Inflammatory macrophage treated with lipopolysaccharide for 1 hour (primary cell): ENCODE results near the gene MAGI1.
"Not testable (repeated sequence)": the region's sequence is repeated elsewhere in the genome, so short reads cannot be mapped to it uniquely, and the experiment has no call there.

Experiments
- DNase-seq, 2 donors: peaks; one replicate each; pipeline ENCODE4 v3.0.0-alpha.2; 2020 to 2022

MAGI1 gene

DNA sequence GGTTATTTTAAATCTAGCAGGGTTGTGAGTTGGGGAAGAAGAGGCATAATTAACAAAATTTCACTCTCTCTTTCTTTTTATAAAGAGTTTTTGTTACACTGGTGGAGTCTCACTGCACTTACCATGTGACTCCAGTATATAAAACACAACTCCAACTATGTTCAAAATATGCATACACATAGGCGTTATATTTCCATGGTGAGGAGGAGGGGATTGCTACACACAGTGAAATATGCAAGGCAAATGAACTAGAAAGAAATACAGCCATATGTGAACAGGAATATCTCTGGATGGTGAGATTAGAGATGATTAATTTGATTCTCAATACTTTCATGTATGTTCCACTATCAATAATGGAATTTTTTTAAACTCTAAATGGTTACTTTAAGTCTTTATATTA is 385.0 kb downstream of the MAGI1 start:
- DNase-seq, result no peak

DNA sequence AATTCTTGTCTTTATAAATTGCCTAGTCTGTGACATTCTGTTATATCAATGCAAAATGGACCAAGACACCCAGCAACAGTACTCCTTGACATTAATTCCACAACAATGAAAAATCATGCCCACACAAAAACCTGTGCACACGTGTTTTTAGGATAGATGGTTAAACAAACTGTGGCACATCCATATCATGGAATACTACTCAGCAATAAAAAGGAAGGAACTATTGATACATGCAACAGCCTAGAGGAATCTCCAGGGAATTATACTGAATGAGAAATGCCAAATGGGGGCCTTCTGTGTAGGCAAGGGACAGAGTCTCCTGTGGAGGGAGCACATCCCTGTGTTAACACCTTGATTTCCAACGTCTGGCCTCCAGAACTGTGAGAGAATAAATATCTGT is 388.5 kb downstream of the MAGI1 start:
- no peak for DNase-seq

DNA sequence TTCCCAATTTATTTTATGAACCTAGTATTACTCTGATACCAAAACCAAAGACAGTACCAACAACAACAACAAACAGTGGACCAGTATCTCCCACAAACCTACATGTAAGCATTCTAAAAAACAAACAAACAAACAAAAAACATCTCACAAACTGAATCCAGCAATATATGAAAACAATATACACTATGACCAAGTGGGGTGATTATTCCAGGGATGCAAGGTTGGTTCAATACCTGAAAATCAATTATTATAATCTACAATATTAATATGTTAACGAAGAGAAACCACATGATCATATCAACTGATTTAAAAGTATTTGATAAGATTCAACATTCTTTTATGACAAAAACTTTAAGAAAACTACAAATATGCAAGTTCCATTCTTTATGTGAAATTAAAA is 391.3 kb downstream of the MAGI1 start:
- no peak for DNase-seq

DNA sequence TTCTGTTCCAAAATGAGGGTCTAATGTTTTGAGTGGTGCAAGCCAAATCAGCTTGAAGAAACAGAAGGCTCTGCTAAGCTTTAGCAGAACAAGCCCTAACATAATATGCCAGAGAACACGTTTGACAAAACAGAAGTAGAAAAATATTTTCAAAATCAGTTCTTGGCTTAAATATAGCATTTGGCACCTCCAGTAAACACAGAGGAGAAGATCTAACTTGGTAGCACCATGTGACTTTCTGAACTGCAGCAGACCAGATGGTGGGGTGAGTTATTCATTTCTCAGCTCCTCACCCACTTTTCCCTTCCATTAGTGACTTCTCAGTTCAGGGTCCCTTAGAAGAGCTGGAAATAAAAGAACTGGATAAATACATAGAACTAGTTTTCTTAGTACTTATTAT is 395.8 kb downstream of the MAGI1 start:
- no peak for DNase-seq

DNA sequence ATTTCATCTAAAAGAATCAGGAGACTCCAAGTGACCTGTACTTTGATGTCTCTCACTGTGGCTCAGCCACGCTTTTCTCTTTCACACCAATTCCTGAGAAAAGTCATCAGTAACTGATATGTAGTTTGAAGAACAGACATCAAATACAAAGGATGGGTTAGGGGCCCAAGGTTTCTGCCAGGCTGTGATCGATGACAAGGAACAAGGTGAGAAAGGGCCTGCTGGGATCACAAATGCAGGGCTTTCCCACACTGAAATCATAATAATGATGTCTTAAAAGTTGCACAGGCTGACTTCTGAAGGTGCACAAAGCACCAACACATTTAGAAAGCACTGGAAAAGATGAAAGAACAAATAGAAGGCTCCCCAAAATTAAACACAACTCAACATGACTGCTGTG is 396.9 kb downstream of the MAGI1 start:
- DNase-seq, result no peak

DNA sequence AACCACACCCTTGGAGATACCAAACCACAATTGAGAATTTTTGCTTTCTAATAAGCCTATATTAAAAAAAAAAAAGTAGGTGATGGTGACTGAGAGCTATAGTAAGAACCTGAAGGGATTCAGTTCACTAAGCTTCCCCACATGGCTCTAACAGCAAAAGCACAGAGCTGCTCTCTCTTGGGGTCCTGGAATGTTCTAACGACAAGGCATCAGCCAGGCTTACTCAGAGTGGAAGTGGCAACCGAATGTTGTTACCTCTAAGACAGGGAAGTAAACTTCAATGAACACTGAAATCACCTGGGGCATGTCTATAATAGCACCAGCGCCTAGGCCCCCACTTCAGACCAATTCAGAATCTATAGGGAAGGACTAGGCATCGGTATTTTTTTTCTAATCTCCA is 397.7 kb downstream of the MAGI1 start:
- DNase-seq, result no peak

DNA sequence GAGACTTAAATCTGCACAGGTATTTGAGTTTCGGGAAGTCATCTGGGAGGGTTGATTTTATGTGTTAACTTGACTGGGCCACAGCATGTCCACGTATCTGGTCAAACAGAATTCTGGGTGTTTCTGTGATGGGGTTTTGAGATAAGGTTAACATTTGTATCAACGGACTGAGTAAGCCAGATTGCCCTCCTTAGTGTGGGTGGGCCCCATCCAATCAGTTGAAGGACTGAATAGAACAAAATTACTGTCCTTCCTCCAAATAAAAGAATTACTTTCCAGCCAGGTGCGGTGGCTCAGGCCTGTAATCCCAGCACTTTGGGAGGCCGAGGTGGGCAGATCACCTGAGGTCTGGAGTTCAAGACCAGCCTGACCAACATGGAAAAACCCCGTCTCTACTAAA is 399.3 kb downstream of the MAGI1 start:
- DNase-seq, result no peak

DNA sequence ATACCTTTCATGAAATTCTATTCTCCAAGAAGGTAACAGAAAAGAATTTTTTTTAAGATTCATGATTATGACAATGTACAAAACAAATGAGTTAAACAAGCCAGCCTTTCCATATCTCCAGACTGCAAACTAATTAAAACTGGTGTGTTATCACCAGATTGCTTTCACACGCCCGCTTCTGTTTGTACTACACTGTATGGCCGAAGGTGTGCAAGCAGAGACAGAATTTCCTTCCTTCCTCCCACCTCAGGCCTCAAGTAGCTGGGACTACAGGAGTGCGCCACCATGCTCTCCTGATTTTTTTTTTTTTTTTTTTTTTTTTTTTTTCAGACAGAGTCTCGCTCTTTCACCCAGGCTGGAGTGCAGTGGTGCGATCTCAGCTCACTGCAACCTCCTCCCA is 400.4 kb downstream of the MAGI1 start:
- no peak for DNase-seq

DNA sequence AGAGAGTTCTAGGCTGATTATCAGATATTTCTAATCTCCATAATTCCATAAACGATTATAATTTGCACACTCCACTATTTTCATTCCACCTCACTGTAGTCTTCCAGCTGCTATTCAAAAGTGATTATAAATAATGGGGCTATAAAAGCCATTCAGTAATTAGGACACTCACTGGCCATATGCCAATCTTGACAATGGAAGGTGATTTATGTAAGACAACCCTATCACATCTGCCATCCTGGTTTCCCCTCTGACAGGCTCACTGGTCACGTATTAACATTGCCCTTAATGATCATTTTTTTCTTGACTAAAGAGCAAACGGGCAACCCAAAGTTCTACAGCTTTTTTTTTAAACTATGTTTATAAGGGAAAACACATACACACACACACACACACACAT is 402.4 kb downstream of the MAGI1 start:
- DNase-seq, result no peak

DNA sequence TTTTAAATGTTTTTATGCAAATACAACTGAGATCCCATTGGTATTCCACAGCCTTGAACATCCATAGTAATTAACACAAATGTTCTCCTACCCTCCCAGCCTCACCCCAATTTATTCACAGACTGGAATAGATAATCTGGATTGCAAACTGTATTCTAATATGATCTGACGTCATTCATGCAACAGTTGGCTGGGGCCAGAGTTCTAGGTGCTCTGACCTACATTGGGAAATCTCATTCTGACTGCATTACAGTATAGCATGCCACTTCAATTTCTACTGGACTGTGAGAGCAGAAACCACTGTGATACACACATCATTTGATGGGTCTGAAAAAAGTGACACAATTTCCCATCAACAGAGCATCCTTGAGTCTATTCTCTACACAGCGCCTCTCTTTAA is 403.1 kb downstream of the MAGI1 start:
- DNase-seq, result no peak

DNA sequence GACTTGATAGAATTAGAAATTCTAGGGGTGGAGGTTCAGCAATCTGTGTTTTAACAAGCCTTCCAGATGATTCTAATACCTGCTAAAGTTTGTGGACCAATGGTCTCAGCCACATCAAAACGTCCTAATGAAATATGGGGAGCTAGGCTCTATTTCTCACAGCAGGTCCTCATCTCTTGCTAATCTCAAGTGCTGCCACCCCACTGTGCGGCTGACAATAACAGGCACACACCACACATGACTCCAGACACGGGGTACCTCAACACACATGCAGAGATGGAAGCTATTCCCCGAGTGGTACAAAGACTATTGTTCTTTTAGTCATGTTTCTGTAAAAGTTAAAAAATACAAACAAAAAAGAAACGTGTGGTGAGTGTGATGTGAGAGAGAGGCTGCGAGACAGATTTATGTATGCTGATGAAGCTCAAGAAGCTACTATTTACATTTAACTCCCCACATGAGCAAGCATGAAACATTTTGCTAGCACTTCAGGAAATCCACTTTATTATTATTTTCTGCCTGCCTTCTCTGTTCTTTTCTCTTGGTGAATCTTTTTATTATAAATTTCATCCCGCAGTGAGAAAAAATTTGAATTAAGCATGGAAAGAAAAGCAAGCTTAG is 405.6 kb downstream of the MAGI1 start:
- DNase-seq, result no peak

DNA sequence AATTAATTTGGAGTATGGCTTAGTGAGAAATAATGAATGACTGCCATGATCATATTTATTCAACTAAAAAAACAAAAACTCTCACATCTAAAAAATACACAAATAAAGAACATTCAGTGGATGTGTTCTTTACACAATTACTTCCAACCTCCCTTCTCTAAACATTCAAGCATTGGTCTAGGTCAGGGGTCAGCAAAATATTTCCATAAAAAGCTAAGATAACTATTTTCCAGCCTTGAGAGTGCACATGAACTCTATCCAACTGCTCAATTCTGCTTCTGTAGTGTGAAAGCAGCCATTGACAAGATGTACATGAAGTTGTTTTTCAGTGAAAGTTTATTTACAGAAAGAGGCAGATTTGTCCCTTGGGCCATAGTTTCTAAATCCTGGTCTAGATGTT is 406.3 kb downstream of the MAGI1 start:
- DNase-seq, result no peak

DNA sequence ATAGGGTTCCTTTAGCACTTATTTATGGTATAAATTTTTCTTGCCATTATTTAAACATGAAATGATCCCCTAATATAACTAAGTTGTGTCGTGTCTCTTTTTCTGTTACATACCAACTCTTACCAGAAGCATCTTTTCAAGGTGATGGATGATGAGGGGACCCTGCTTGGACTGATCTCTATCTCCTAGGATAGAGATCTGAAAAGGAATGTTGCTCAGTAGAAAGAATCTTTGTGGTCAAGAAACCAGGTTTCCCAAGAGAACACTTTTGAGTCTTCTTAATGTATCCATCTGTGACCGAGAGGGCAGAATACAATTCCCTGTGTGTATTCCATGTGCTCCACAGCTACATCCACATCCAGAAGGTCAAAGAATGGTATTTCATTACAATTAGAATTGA is 409.7 kb downstream of the MAGI1 start:
- DNase-seq, result no peak

DNA sequence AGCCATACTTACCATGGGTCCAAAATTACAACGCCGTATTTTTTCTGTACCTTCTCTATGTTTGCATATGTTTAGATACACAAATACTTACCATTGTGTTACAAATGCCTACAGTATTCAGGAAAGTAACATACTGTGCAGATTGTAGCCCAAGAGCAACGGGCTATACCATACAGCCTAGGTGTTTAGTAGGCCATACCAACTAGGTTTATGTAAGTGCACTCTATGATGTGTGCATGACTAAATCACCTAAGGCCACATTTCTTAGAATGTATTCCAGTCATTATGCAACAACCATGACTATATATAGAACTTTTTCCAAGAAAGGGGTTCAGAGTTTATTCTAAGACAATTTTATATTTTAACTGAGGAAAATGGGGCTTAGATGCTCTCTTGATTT is 411.7 kb downstream of the MAGI1 start:
- DNase-seq, result no peak

DNA sequence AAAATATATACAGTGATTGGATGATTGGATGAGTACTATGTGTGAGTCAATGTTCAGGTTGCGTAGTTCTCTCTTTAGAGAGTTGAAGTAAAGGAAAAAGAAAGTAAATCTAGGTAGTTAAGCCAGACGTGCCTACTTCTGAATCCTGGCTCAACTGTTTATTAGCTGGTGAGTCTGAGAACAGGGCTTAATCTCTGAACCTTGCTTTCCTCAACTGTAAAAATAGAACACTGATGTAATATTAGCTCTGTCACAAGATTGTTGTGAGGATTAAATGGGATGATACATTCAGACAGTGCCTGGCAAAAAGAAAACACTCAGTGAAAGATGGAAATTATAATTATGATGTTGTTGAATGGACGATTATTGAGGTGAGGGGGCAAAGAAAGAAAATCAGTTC is 413.4 kb downstream of the MAGI1 start:
- DNase-seq, result no peak

DNA sequence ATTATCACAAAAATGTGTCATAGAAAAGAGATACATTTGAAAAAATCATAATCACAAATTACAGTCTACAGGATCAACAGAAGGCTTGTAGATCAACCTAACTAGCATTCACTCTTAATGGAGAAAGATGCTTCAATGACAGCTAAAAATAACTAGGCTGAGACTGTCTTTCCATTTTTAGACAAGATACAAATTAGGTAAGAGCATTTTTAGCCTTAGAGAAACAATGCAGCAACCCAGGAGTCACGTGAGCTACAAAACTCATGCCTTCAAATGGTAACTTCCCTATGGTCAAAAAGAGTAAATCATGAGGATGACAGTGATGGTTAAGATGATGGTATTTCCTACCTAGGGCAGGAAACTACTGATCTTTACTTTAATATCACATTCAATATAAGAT is 415.4 kb downstream of the MAGI1 start:
- DNase-seq, result no peak

DNA sequence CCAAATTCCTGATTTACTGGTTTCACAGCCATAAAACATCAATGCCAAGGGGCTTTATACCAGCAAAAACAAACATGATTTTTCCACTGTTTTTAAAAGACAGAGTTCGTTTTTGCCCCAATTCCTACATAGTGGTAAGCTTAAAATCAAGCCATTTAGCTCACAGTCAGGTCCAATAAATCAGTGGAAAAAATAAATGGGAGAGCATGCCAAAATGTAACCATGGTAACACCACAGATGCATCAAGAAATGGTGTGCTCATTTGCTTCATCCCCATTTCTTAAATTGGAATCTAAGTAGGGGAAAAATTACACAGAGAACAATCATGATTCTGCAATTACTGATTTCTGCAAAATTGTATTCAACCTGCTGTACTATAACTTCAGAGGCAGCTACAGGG is 418.8 kb downstream of the MAGI1 start:
- no peak for DNase-seq

DNA sequence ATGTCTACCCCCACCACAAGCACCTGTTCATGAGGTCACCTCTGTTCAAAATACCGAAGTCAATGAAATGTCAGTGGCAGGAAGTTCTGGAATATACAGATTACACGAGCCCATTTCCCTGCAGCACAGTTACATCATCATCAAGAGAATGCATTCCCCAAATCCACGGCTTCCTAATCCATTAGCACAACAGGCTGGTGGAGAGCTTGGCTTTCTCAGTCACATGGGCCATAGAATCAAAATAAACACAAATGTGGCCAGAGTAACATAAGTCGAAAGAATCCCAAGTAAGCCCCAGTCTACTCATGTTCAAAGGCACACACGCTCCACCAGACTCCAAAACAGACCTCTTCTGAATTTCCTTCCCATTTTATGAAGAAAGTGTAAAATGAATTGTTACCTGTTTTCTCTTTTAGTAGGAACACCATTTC is 419.3 kb downstream of the MAGI1 start:
- no peak for DNase-seq

DNA sequence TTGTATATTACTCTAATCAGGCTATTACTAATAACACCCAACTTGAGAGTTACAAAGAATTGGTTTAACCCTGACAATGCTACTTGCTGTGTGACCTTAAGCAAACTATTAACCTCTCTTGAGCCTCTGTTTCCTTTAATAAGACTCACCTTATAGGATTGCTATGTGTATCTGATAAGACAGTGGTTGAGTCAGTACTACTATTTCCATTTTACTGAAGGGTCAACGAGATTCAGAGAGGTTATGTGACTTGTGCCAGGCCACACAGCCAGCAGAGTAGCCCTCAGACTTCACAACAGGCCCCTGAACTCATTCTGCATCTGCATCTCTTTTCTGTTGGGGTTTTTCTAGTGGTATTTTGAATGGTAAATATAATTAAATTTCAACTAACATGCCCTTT is 420.1 kb downstream of the MAGI1 start:
- no peak for DNase-seq

DNA sequence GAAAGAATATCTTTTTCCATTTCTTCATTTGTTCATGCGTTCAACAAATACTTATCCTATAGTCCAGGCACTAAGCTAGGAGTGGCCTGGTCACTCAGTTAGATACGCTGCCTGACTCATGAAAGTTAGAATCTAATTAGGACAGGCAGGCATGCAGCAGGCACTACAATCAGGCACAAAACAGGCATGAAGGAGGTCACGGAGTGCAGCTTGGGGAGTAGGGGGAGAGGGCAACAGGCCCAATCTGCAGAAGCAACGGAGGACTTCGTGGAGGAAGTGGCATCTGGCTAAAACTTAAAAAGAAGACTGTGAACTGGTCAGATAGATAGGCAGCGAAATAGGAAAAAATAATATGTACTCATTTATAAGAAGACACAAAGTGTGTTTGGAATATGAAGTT is 420.9 kb downstream of the MAGI1 start:
- no peak for DNase-seq

DNA sequence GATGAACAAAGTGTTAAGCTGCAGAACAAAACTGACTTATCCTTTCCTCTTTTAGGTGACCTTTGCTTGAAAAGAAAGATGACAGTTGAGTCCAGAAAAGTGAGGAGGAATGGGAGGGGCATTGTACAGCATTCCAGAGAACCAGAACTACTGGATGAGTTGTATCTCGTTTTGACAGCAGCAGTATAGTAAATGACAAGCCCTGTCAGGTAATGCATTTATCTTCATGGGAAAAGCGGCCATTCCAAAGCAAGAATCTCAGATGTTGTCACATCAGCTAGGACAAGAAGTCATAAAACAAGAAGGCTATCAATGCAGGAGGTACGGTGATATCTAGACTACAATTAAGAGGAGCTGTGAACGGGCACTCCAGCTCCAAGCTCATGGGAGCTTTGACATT is 421.5 kb downstream of the MAGI1 start:
- no peak for DNase-seq

DNA sequence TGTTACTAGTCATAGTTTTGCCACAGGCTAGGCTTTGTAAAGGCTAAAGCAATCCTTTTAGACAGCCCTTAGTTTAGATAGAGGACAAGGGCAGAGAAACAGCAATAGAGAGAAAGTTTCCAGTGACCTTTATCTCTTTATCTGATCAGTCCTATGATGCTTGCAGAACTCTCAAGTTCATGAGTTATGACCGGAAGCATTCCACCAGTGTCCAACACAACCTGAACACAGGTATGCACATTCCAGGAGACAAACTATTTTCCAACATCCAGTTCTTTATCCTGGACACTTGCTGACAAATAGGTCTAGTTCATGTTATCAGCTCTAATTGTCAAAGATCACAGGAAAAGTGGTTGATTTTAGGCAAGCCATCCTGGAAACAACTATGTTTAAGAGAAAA is 422.2 kb downstream of the MAGI1 start:
- DNase-seq, result no peak

DNA sequence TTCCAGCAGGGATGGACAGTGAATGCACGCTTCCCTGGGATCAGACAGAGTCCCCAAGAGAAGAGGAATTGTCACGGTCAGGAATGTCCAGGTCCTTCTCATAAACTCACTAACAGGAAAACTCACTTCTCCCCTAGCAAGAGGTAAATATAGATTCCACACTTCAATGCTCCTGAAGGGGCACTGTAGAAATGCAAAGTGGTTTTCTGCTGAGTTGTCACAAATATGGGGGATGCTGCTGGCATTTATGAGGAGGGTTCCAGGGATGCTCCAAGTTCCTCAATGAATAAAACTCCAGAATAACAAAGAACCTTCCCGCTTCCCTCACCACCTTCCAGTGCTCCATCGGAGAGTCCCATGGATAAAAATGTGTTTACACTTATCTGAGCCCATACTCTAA is 423.4 kb downstream of the MAGI1 start:
- no peak for DNase-seq

DNA sequence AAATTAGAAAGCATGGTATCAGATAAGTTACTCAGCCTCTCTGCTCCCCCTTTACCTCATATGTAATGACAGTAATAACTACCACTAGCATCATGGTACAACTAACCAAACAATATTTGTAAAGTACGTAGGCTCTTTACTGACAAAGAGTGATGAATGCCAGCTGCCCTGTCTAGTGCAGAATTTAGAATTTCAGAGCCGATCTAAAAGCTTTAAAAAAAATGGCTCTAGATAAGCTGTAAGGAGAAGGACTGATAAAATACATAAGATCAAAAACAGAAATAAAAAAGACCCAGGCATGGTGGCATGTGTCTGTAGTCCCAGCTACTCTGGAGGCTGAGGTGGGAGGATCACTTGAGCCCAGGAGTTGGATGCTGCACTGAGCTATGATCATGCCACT is 424.1 kb downstream of the MAGI1 start:
- DNase-seq, result no peak

DNA sequence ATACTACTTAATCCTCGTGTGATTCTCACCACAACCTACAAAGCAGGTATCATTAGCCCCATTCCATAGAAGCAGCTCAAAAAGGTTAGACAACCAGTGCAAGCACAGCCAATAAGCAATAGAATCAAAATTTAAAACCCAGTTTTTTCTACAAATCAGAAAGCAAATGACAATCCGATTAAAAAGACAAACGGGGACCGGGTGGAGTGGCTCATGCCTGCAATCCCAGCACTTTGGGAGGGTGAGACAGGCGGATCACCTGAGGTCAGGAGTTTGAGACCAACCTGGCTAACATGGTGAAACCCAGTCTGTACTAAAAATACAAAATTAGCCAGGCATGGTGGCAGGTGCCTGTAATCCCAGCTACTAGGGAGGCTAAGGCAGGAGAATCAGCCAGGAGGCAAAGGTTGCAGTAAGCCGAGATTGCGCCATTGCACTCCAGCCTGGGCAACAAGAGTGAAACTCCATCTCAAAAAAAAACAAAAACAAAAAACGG is 430.7 kb downstream of the MAGI1 start:
- not testable (repeated sequence) for DNase-seq

DNA sequence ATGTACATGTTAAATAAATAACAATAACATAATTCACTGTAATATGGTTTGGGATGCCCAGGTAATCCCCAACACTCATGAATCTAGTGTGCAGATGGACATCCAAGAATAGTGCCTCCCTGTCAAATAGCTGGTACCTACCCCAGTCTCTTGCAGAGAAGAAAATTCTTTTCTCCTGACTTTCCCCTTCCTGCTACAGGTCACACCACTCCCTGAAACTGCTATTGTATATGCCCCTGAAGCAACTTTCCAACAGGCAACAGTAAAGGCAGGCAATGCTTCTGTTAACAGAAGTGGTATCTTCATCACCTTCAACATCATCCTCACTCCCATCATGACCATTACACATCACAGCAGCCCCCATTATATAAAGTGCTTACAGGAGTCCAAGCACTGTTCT is 431.6 kb downstream of the MAGI1 start:
- DNase-seq, result no peak
